GM18861 (cell line): ENCODE measurements around the gene CRACR2B.

Source experiments
- ATAC-seq: cut with Tn5 transposase; IDR thresholded peaks from one replicate; pipeline ENCODE4 v1.9.1; 2021; ENCODE audit not compliant: unreplicated experiment

The CRACR2B gene

DNA sequence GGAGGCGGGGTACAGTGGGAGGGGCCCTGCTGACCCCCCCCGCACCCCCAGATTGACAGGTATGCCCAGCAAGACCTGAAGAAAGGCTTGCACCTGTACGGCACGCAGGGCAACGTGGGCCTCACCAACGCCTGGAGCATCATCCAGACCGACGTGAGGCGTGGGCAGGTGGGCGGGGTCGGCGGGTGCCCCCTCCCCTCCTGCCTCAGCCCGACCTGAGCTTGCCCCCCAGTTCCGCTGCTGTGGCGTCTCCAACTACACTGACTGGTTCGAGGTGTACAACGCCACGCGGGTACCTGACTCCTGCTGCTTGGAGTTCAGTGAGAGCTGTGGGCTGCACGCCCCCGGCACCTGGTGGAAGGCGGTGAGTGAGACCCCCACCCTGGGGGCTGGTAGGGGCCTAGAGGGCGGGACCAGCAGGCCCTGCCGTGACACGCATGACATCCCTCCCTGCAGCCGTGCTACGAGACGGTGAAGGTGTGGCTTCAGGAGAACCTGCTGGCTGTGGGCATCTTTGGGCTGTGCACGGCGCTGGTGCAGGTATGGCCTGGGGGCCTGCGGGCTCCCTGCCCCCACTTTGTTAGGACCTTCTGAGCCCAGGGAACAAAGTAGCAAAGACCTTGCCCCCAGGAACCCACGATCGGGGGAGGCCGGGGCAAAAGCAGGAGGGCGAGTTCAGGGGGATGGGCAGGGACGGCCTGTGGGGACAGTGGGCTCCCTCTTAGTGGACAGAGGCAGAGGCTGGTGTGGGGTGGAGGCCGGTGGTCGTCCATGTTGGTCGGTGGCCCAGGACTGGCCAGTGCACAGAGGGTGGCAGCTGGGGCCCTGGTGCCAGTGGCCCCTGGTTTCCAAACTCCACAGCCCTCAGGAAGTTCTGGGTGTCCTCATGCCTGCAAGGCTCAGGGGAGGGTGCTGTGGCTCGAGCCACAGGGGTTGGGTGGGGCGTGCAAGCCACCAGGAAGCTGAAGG is 38.0 kb downstream of the CRACR2B start:
- ATAC-seq, result no peak

GRCh38 chr11:866481-866880 is 38.8 kb downstream of the CRACR2B start:
- ATAC-seq, result no peak

DNA sequence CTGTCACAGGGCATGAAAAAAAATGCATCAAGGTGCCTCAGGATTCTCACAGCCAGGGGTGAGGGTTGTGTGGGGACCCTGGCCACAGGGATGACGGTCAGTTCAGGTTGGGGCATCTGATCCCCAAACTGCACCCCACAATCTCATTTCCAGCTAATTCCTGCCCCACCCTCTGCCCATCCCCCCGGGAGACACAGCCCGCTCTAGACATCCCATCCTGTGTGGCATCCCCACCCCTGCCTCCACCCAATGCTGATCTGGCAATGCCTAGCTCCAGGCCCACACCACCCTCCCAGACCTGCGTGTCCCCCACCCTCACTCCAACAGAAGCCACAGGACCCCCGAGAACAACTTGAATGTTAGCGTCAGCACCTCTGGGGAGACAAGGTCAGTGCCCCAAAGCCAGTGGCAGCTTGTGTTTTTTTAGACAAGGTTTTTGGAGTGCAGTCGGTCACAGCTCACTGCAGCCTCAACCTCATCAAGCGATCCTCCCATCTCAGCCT is 40.2 kb downstream of the CRACR2B start:
- ATAC-seq, result no peak

DNA sequence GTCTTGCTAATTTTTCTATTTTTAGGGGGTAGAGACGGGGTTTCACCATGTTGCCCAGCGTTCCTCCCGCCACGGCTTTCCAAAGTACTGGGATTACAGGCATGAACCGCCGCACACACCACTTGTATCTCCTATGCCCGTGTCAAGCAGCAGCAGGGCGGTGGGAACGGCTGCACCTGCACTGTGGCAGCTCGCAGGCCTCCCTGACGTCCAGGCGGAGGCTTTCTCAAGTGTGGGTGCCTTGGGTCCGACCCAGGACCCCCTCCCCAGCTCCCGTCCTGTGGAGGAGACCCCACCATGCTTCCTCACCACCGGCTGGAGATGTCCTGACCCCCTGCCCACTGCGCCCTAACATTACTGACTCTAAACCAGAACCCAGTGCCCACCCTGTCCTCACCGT is 40.7 kb downstream of the CRACR2B start:
- ATAC-seq, result no peak

GRCh38 chr11:868802-869201 is 41.1 kb downstream of the CRACR2B start:
- no peak for ATAC-seq

- no peak for ATAC-seq
These were observed 41.8 kb downstream of the CRACR2B start for GRCh38 chr11:869399-870126.

- no peak for ATAC-seq
These were observed 42.4 kb downstream of the CRACR2B start for GRCh38 chr11:870127-870413.

DNA sequence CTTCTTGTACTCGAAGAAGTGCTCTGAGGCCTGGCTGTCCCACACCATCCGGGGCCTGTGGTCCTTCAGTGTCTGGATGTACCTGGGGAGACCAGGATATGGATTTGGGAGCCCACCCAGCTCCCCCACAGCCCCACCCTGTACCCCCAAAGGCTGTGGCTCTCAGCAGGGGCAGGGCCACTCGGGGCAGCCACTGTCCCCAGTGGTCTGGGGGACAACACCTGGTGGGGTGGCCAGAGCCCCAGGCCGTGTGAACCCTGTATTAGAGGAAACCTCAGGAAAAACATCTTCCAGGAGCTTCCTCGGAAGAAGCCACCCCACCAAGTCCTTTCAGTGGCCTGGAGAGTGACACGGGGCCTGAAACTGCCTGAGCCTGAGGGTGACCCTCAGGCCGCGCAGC is 42.7 kb downstream of the CRACR2B start:
- no peak for ATAC-seq

DNA sequence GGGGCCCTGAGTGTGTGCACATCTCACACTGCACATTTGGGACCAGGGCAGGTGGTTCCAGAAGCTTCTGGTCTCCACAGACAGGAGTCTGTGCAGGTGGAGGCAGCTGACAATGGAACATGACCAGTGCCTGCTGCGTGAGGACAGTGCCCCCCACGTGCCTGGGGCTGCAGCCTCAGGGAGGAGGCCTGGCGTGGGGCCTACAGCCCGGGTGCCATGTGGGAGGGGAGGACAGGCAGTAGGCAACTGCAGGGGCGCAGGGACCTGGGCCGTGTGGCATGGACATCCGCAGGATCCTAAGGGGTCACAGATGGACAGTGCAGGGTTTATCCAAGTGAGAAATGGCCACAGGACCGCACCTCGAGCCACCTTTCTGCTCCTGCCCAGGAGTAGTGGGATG is 43.8 kb downstream of the CRACR2B start:
- no peak for ATAC-seq

- no peak for ATAC-seq
These were observed 45.1 kb downstream of the CRACR2B start for GRCh38 chr11:872799-873198.

- ATAC-seq, result no peak
These were observed 46.0 kb downstream of the CRACR2B start for GRCh38 chr11:873706-874105.

- ATAC-seq, result no peak
These were observed 47.5 kb downstream of the CRACR2B start for GRCh38 chr11:875203-875602.

GRCh38 chr11:875769-876301 is 48.1 kb downstream of the CRACR2B start:
- ATAC-seq, result no peak

DNA sequence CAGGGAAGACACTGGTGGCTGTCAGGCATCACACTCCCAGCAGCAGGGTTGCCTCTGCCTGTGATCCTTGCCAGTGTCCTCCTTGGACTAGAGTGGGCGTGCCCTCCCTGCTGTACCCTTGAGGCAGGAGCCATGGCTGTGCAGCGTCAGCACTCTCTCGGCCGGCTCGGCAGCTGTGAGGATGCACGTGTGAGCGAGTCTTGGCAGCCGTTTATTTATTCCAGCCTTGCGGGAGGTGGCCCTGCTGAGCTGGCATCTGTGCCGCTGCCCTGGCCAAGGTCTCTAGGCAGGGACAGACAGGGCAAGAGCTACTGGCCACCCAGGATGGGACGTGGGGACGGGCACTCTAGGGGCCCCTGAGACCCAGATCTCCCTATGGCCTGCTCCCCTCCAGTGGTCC is 48.8 kb downstream of the CRACR2B start:
- no peak for ATAC-seq

GRCh38 chr11:877565-877964 is 49.8 kb downstream of the CRACR2B start:
- ATAC-seq, result no peak

DNA sequence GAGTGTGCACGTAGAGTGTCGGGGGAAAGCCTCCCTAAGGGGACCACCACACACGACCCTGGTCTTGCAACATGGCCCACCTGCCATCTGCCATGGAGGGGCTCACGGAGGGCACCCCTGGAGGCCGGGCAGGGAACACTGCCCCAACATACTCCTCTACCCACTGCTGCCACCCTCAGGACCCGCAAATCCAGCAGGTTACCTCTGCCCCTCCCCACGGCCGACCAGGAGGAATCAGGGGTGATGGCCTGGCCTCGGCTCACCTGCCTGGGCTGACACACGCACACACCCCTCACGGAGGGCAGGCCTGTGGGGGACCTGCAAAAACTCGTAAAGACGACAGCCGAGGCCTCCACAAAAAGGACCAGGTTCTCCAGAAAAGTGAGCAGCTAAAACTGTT is 52.7 kb downstream of the CRACR2B start:
- no peak for ATAC-seq
